GM23338 (cell line): ENCODE data around the gene NRROS. TPM values are rescaled to one million over a fixed set of nuclear protein-coding genes. Genes with fewer than 3 reads are reported as not detected.

ENCODE experiments used
- ATAC-seq: fragments of 200-7000 bp; cut with Tn5 transposase; 3 replicates; pipeline ENCODE4 v1.9.1; 2020
- DNase-seq: peaks from one replicate; pipeline ENCODE4 v3.0.0-alpha.2; 2015; ENCODE audit warnings: low spot score
- H2AFZ ChIP-seq: fragments of 200-600 bp; sonication (generic); 2 replicates; pipeline ENCODE4 v1.8.0; 2016; ENCODE audit warnings: antibody characterized with exemption, mild to moderate bottlenecking, moderate library complexity
- H3F3A ChIP-seq: fragments of 200-600 bp; sonication (generic); replicated peaks from 2 replicates; pipeline ENCODE4 v1.8.0; 2017; ENCODE audit warnings: antibody characterized with exemption, mixed run types, low read depth
- H3K27ac ChIP-seq: fragments of 200-600 bp; sonication (generic); 2 replicates; pipeline ENCODE4 v1.6.1; 2016; ENCODE audit warnings: low read depth
- H3K27me3 ChIP-seq: fragments of 200-600 bp; sonication (generic); 2 replicates; pipeline ENCODE4 v1.8.0; 2016; ENCODE audit warnings: mild to moderate bottlenecking, mixed run types, moderate library complexity; ENCODE audit not compliant: insufficient read depth
- H3K36me3 ChIP-seq: fragments of 200-600 bp; sonication (generic); 2 replicates; pipeline ENCODE4 v1.8.0; 2016; ENCODE audit warnings: mild to moderate bottlenecking; ENCODE audit not compliant: insufficient read depth
- H3K4me1 ChIP-seq: fragments of 200-600 bp; sonication (generic); 2 replicates; pipeline ENCODE4 v1.8.0; 2016; ENCODE audit warnings: mild to moderate bottlenecking, moderate library complexity; ENCODE audit not compliant: insufficient read depth
- H3K4me2 ChIP-seq: fragments of 200-600 bp; sonication (generic); 2 replicates; pipeline ENCODE4 v1.7.1; 2017; ENCODE audit warnings: mixed run types
- H3K4me3 ChIP-seq: fragments of 200-600 bp; sonication (generic); 2 replicates; pipeline ENCODE4 v1.6.1; 2016; ENCODE audit warnings: mixed run types
- H3K79me2 ChIP-seq: fragments of 200-600 bp; sonication (generic); replicated peaks from 2 replicates; pipeline ENCODE4 v1.8.0; 2017; ENCODE audit warnings: mild to moderate bottlenecking; ENCODE audit not compliant: insufficient read depth
- H3K9me2 ChIP-seq: fragments of 200-600 bp; sonication (generic); 2 replicates; pipeline ENCODE4 v1.8.0; 2017; ENCODE audit not compliant: insufficient read depth
- H4K20me1 ChIP-seq: fragments of 200-600 bp; sonication (generic); replicated peaks from 2 replicates; pipeline ENCODE4 v1.8.0; 2017; ENCODE audit warnings: mild to moderate bottlenecking; ENCODE audit not compliant: insufficient read depth
- H3K27ac Mint-ChIP-seq: 2 replicates; pipeline ENCODE4 v1.8.0; 2020; ENCODE audit warnings: inconsistent platforms, mild to moderate bottlenecking, moderate library complexity, mixed read lengths
- H3K27me3 Mint-ChIP-seq: 3 replicates; pipeline ENCODE4 v1.8.0; 2022; ENCODE audit warnings: low read depth, mild to moderate bottlenecking, moderate library complexity, mixed read lengths, inconsistent platforms; ENCODE audit not compliant: insufficient read depth, poor library complexity
- H3K36me3 Mint-ChIP-seq: 3 replicates; pipeline ENCODE4 v1.8.0; 2021; ENCODE audit warnings: low read depth, mild to moderate bottlenecking, inconsistent platforms, moderate library complexity, mixed read lengths
- H3K4me1 Mint-ChIP-seq: 3 replicates; pipeline ENCODE4 v1.8.0; 2020; ENCODE audit warnings: mild to moderate bottlenecking, inconsistent platforms, mixed read lengths
- H3K4me3 Mint-ChIP-seq: 3 replicates; pipeline ENCODE4 v1.8.0; 2021; ENCODE audit warnings: moderate library complexity, mild to moderate bottlenecking, inconsistent platforms, mixed read lengths
- H3K9me3 Mint-ChIP-seq: 3 replicates; pipeline ENCODE4 v1.8.0; 2020; ENCODE audit warnings: moderate library complexity, mild to moderate bottlenecking, inconsistent platforms, mixed read lengths
- CREB1 ChIP-seq: fragments of 250-450 bp; sonication (Bioruptor Pico); IDR thresholded peaks from 2 replicates; pipeline ENCODE4 v1.5.0; 2020; ENCODE audit warnings: low read depth, mild to moderate bottlenecking, moderate library complexity
- EZH2 ChIP-seq: fragments of 200-600 bp; sonication (generic); IDR thresholded peaks from one replicate; pipeline ENCODE4 v1.8.0; 2017; ENCODE audit warnings: antibody characterized with exemption, mild to moderate bottlenecking, low read depth; ENCODE audit not compliant: unreplicated experiment
- EZH2phosphoT487 ChIP-seq: fragments of 200-600 bp; sonication (generic); IDR thresholded peaks from one replicate; pipeline ENCODE4 v1.8.1; 2018; ENCODE audit warnings: antibody characterized with exemption; ENCODE audit not compliant: unreplicated experiment
- JUNB ChIP-seq: IDR thresholded peaks from one replicate; pipeline ENCODE4 v1.6.1; 2016; ENCODE audit warnings: antibody characterized with exemption; ENCODE audit not compliant: unreplicated experiment
- NANOG ChIP-seq: IDR thresholded peaks from 2 replicates; pipeline ENCODE4 v1.6.1; 2016; ENCODE audit warnings: antibody characterized with exemption, borderline replicate concordance
- POLR2AphosphoS5 ChIP-seq: IDR thresholded peaks from 2 replicates; pipeline ENCODE4 v1.6.1; 2016; ENCODE audit warnings: antibody characterized with exemption, low read depth
- STAT1 ChIP-seq: IDR thresholded peaks from one replicate; pipeline ENCODE4 v1.6.1; 2016; ENCODE audit warnings: antibody characterized with exemption; ENCODE audit not compliant: unreplicated experiment
- ZNF114 ChIP-seq: fragments of 250-450 bp; sonication (Bioruptor Pico); IDR thresholded peaks from 2 replicates; pipeline ENCODE4 v1.5.0; 2020; ENCODE audit warnings: mild to moderate bottlenecking, moderate library complexity
- ZNF331 ChIP-seq: fragments of 250-450 bp; sonication (Bioruptor Pico); IDR thresholded peaks from 2 replicates; pipeline ENCODE4 v1.5.0; 2020; ENCODE audit warnings: low read depth, mild to moderate bottlenecking, moderate library complexity
- polyA plus RNA-seq: library from polyadenylated mRNA; unstranded; fragments of >200 nt; fragmentation: Nextera tagmentation; extraction: Ambion mirVana; gene quantifications from 2 replicates; pipeline ENCODE4 v1.2.1, GENCODE V29; 2016
- total RNA-seq: library from RNA; depleted of rRNA; stranded (reverse); fragments of >200 nt; shearing (Covaris generic); gene quantifications from 2 replicates; pipeline ENCODE4 v1.2.3, GENCODE V29; 2014
- TF ChIP-seq, protein P1 (sequence below): fragments of 250-450 bp; sonication (Bioruptor Pico); IDR thresholded peaks from 2 replicates; pipeline ENCODE4 v1.5.0; 2020; ENCODE audit warnings: mild to moderate bottlenecking, moderate library complexity
- TF ChIP-seq, protein P2 (sequence below): IDR thresholded peaks from one replicate; pipeline ENCODE4 v1.6.1; 2018; ENCODE audit warnings: antibody characterized with exemption; ENCODE audit not compliant: unreplicated experiment
- TF ChIP-seq, protein P3 (sequence below), 2 experiments: fragments of 200-600 bp in 1 of 2; sonication (generic) in 1 of 2; conservative IDR thresholded peaks; 2 replicates each; pipeline versions ENCODE4 v1.5.1 to v1.6.1; 2016 to 2017; ENCODE audit warnings: antibody characterized with exemption in 2 of 2, low read depth in 2 of 2, mild to moderate bottlenecking in 2 of 2, moderate library complexity in 1 of 2
- TF ChIP-seq, protein P4 (sequence below): IDR thresholded peaks from 2 replicates; pipeline ENCODE4 v1.6.1; 2016; ENCODE audit warnings: antibody characterized with exemption

Gene NRROS
- total and polyA plus RNA-seq, 2 experiments from 2014 or later, result 2.3 to 8.5 TPM

DNA sequence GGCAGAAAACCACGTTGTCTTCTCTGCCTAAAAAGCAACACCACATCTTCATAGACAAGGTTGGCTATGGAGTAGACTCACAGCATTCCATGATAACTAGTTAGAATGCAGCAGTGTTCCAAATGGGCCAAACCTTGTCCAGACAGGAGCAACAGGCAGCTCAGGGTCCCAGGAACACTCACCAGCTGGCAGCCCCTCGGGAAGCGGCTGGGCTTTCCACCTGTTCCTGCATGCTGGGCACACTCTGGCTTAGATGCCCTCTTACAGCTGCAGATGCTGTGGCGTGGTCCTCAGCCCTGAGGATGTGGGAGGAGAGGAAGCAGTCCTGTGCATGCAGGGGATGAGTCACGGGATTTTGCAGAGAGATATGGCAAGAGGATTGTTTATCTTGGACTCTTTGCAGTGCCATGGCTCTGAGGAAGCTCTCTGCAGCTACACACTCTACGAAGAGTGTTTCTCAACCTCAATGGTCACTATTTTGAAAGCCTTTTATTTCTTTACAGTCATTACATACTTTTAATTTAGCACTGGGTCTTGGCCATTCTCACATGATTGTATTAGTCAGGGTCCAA lies 11.3 kb downstream of the NRROS start:
- H3K27me3 Mint-ChIP-seq, result peaks cover 6% of the 10 kb centered on the region
- Histone ChIP-seq H3K4me3 (no peak overlapping the region), H3K27ac (no peak overlapping the region), H4K20me1 (no peaks in the 10 kb centered on the region), H2AFZ (no peak overlapping the region), H3K9me2 (no peaks in the 10 kb centered on the region), H3K79me2 (no peaks in the 10 kb centered on the region), H3K36me3 (no peaks in the 10 kb centered on the region), H3F3A (peaks cover 5% of the 10 kb centered on the region; the same call in 1 of the 2 replicates), H3K27me3 (no peaks in the 10 kb centered on the region), H3K4me2 (no peak overlapping the region), H3K4me1 (peaks cover 35% of the 10 kb centered on the region)
- H3K4me3 Mint-ChIP-seq, result no peak overlapping the region
- ATAC-seq, result no peak
- no peak for DNase-seq
- TF ChIP-seq ZNF331 (CRISPR knock-in tag) (no peak), EZH2phosphoT487 (no peak), CREB1 (CRISPR knock-in tag) (no peak), JUNB (no peak), STAT1 (no peak), NANOG (no peak), EZH2 (no peak), POLR2AphosphoS5 (no peak), ZNF114 (CRISPR knock-in tag) (no peak)
- TF ChIP-seq, protein P1, sequence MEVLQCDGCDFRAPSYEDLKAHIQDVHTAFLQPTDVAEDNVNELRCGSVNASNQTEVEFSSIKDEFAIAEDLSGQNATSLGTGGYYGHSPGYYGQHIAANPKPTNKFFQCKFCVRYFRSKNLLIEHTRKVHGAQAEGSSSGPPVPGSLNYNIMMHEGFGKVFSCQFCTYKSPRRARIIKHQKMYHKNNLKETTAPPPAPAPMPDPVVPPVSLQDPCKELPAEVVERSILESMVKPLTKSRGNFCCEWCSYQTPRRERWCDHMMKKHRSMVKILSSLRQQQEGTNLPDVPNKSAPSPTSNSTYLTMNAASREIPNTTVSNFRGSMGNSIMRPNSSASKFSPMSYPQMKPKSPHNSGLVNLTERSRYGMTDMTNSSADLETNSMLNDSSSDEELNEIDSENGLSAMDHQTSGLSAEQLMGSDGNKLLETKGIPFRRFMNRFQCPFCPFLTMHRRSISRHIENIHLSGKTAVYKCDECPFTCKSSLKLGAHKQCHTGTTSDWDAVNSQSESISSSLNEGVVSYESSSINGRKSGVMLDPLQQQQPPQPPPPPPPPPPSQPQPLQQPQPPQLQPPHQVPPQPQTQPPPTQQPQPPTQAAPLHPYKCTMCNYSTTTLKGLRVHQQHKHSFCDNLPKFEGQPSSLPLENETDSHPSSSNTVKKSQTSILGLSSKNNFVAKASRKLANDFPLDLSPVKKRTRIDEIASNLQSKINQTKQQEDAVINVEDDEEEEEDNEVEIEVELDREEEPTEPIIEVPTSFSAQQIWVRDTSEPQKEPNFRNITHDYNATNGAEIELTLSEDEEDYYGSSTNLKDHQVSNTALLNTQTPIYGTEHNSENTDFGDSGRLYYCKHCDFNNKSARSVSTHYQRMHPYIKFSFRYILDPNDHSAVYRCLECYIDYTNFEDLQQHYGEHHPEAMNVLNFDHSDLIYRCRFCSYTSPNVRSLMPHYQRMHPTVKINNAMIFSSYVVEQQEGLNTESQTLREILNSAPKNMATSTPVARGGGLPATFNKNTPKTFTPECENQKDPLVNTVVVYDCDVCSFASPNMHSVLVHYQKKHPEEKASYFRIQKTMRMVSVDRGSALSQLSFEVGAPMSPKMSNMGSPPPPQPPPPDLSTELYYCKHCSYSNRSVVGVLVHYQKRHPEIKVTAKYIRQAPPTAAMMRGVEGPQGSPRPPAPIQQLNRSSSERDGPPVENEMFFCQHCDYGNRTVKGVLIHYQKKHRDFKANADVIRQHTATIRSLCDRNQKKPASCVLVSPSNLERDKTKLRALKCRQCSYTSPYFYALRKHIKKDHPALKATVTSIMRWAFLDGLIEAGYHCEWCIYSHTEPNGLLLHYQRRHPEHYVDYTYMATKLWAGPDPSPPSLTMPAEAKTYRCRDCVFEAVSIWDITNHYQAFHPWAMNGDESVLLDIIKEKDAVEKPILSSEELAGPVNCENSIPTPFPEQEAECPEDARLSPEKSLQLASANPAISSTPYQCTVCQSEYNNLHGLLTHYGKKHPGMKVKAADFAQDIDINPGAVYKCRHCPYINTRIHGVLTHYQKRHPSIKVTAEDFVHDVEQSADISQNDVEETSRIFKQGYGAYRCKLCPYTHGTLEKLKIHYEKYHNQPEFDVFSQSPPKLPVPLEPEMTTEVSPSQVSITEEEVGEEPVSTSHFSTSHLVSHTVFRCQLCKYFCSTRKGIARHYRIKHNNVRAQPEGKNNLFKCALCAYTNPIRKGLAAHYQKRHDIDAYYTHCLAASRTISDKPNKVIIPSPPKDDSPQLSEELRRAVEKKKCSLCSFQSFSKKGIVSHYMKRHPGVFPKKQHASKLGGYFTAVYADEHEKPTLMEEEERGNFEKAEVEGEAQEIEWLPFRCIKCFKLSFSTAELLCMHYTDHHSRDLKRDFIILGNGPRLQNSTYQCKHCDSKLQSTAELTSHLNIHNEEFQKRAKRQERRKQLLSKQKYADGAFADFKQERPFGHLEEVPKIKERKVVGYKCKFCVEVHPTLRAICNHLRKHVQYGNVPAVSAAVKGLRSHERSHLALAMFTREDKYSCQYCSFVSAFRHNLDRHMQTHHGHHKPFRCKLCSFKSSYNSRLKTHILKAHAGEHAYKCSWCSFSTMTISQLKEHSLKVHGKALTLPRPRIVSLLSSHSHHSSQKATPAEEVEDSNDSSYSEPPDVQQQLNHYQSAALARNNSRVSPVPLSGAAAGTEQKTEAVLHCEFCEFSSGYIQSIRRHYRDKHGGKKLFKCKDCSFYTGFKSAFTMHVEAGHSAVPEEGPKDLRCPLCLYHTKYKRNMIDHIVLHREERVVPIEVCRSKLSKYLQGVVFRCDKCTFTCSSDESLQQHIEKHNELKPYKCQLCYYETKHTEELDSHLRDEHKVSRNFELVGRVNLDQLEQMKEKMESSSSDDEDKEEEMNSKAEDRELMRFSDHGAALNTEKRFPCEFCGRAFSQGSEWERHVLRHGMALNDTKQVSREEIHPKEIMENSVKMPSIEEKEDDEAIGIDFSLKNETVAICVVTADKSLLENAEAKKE, result no peak
- TF ChIP-seq, protein P2, sequence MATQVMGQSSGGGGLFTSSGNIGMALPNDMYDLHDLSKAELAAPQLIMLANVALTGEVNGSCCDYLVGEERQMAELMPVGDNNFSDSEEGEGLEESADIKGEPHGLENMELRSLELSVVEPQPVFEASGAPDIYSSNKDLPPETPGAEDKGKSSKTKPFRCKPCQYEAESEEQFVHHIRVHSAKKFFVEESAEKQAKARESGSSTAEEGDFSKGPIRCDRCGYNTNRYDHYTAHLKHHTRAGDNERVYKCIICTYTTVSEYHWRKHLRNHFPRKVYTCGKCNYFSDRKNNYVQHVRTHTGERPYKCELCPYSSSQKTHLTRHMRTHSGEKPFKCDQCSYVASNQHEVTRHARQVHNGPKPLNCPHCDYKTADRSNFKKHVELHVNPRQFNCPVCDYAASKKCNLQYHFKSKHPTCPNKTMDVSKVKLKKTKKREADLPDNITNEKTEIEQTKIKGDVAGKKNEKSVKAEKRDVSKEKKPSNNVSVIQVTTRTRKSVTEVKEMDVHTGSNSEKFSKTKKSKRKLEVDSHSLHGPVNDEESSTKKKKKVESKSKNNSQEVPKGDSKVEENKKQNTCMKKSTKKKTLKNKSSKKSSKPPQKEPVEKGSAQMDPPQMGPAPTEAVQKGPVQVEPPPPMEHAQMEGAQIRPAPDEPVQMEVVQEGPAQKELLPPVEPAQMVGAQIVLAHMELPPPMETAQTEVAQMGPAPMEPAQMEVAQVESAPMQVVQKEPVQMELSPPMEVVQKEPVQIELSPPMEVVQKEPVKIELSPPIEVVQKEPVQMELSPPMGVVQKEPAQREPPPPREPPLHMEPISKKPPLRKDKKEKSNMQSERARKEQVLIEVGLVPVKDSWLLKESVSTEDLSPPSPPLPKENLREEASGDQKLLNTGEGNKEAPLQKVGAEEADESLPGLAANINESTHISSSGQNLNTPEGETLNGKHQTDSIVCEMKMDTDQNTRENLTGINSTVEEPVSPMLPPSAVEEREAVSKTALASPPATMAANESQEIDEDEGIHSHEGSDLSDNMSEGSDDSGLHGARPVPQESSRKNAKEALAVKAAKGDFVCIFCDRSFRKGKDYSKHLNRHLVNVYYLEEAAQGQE, result no peak
- TF ChIP-seq, protein P3, sequence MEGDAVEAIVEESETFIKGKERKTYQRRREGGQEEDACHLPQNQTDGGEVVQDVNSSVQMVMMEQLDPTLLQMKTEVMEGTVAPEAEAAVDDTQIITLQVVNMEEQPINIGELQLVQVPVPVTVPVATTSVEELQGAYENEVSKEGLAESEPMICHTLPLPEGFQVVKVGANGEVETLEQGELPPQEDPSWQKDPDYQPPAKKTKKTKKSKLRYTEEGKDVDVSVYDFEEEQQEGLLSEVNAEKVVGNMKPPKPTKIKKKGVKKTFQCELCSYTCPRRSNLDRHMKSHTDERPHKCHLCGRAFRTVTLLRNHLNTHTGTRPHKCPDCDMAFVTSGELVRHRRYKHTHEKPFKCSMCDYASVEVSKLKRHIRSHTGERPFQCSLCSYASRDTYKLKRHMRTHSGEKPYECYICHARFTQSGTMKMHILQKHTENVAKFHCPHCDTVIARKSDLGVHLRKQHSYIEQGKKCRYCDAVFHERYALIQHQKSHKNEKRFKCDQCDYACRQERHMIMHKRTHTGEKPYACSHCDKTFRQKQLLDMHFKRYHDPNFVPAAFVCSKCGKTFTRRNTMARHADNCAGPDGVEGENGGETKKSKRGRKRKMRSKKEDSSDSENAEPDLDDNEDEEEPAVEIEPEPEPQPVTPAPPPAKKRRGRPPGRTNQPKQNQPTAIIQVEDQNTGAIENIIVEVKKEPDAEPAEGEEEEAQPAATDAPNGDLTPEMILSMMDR (conservative IDR thresholded peaks at IDR 0.05; ENCODE audit: low read depth in 2 of 2), result no peak
- TF ChIP-seq, protein P4, sequence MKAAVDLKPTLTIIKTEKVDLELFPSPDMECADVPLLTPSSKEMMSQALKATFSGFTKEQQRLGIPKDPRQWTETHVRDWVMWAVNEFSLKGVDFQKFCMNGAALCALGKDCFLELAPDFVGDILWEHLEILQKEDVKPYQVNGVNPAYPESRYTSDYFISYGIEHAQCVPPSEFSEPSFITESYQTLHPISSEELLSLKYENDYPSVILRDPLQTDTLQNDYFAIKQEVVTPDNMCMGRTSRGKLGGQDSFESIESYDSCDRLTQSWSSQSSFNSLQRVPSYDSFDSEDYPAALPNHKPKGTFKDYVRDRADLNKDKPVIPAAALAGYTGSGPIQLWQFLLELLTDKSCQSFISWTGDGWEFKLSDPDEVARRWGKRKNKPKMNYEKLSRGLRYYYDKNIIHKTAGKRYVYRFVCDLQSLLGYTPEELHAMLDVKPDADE, result no peak
- no peak overlapping the region for H3K27ac Mint-ChIP-seq
- no peaks in the 10 kb centered on the region for H3K9me3 Mint-ChIP-seq
- peaks cover 37% of the 10 kb centered on the region for H3K4me1 Mint-ChIP-seq
- peaks cover 10% of the 10 kb centered on the region for H3K36me3 Mint-ChIP-seq
